COLO668 (cell line): ENCODE data around the gene DELE1.
"Not testable (repeated sequence)": the region's sequence is repeated elsewhere in the genome, so short reads cannot be mapped to it uniquely, and the experiment has no call there.

ENCODE experiments used
- DNase-seq: peaks from one replicate; lab custom pipeline; 2025; ENCODE audit not compliant: unreplicated experiment; lab: John Stamatoyannopoulos, UW

Gene DELE1

GRCh38 chr5:141889282-141889871, 34.3 kb upstream of the DELE1 start:
- DNase-seq: no peak

- not testable (repeated sequence) for DNase-seq
Measured at GRCh38 chr5:141890429-141890828, 33.2 kb upstream of the DELE1 start.

GRCh38 chr5:141897425-141897824, 26.2 kb upstream of the DELE1 start:
- no peak for DNase-seq

- no peak for DNase-seq
Measured at GRCh38 chr5:141898448-141899049, 25.1 kb upstream of the DELE1 start.

- no peak for DNase-seq
Measured at GRCh38 chr5:141902015-141902814, 21.5 kb upstream of the DELE1 start.

- no peak for DNase-seq
Measured at GRCh38 chr5:141903261-141903660, 20.4 kb upstream of the DELE1 start.

- DNase-seq: no peak
Measured at GRCh38 chr5:141904551-141904950, 19.1 kb upstream of the DELE1 start.

GRCh38 chr5:141906517-141906916, 17.2 kb upstream of the DELE1 start:
- DNase-seq: no peak

GRCh38 chr5:141906972-141907371, 16.7 kb upstream of the DELE1 start:
- DNase-seq: no peak

- DNase-seq: no peak
Measured at GRCh38 chr5:141908796-141909195, 14.9 kb upstream of the DELE1 start.

GRCh38 chr5:141909212-141909611, 14.5 kb upstream of the DELE1 start:
- no peak for DNase-seq

GRCh38 chr5:141910271-141910673, 13.4 kb upstream of the DELE1 start:
- DNase-seq: no peak

- no peak for DNase-seq
Measured at GRCh38 chr5:141913560-141914198, 10.0 kb upstream of the DELE1 start.

- DNase-seq: peak; percentile 40
Measured at GRCh38 chr5:141914199-141914743, 9.4 kb upstream of the DELE1 start.

GRCh38 chr5:141914797-141915196, 8.9 kb upstream of the DELE1 start:
- no peak for DNase-seq

- no peak for DNase-seq
Measured at GRCh38 chr5:141915881-141916336, 7.8 kb upstream of the DELE1 start.

GRCh38 chr5:141916522-141916921, 7.1 kb upstream of the DELE1 start:
- DNase-seq: no peak

GRCh38 chr5:141917760-141918159, 5.9 kb upstream of the DELE1 start:
- DNase-seq: no peak

- DNase-seq: no peak
Measured at GRCh38 chr5:141919218-141920119, 4.2 kb upstream of the DELE1 start.

GRCh38 chr5:141920771-141921170, 2.9 kb upstream of the DELE1 start:
- no peak for DNase-seq
